Measurements from ENCODE around the gene PUS10.
A peak's percentile ranks its signal among the peaks of the same experiment; 100 is the strongest.
"Not testable (repeated sequence)": the region's sequence is repeated elsewhere in the genome, so short reads cannot be mapped to it uniquely, and the experiment has no call there.

Gene PUS10

GRCh38 chr2:61021228-61021660 is 3.2 kb upstream of the PUS10 start:
- DNase-seq (no peak), ATAC-seq (replicated peaks) (no peak)
- no peaks in the 10 kb centered on the region for H3K27me3 Mint-ChIP-seq
- H3K36me3 Mint-ChIP-seq: peaks cover 18 to 29% of the 10 kb centered on the region in 2 donors
- peaks cover 0 to 2% of the 10 kb centered on the region in 2 donors for H3K9me3 Mint-ChIP-seq
- H3K27ac Mint-ChIP-seq: no peak overlapping the region
- no peak overlapping the region for H3K4me3 Mint-ChIP-seq
- H3K4me1 Mint-ChIP-seq: peaks cover 4 to 24% of the 10 kb centered on the region in 2 donors

- peaks cover 0 to 21% of the 10 kb centered on the region in 2 donors for H3K4me1 Mint-ChIP-seq
- no peak for DNase-seq
- ATAC-seq (replicated peaks): no peak
- no peaks in the 10 kb centered on the region for H3K27me3 Mint-ChIP-seq
- peaks cover 0 to 2% of the 10 kb centered on the region in 2 donors for H3K9me3 Mint-ChIP-seq
- H3K27ac Mint-ChIP-seq: no peak overlapping the region
- H3K36me3 Mint-ChIP-seq: peaks cover 14 to 22% of the 10 kb centered on the region in 2 donors
- peak overlapping the region; percentile 32 to 39 for H3K4me3 Mint-ChIP-seq
Observed at GRCh38 chr2:61018798-61019197, 743 bp upstream of the PUS10 start.

DNA sequence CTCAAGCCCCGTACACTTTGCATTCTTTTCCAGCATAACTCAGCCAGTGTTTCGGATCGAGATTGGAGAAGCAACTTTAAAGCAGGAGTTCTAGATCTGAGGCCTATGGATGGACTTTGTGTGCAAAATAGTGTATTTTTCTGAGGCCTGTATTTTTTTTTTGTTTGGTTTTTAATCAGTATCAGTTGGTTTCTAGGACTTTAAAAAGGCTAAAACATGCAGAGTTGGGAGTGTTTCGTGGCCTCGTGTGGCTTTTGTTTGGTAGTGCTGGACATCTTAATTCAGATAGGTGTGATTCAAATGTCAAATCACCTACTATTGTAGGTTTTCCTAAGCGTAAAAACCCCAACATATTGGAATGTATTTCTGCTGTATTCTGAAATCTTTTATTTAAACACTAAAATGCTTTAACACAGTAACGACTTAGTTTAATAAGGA is 282 bp upstream of the PUS10 start:
- DNase-seq (no peak), ATAC-seq (replicated peaks) (no peak)
- Mint-ChIP-seq H3K27me3 (no peaks in the 10 kb centered on the region), H3K4me3 (peak overlapping the region; percentile 90 to 98), H3K4me1 (peaks cover 1 to 19% of the 10 kb centered on the region in 2 donors), H3K36me3 (peaks cover 14 to 18% of the 10 kb centered on the region in 2 donors), H3K27ac (peak overlapping the region; percentile 98), H3K9me3 (peaks cover 0 to 2% of the 10 kb centered on the region in 2 donors)

GRCh38 chr2:61017003-61017555 is 976 bp downstream of the PUS10 start:
- peak; percentile 78 to 83 for ATAC-seq (replicated peaks)
- Mint-ChIP-seq H3K27me3 (no peaks in the 10 kb centered on the region), H3K36me3 (peaks cover 9 to 14% of the 10 kb centered on the region in 2 donors), H3K27ac (peak overlapping the region; percentile 98), H3K4me1 (peaks cover 6 to 24% of the 10 kb centered on the region in 2 donors), H3K9me3 (no peaks in the 10 kb centered on the region), H3K4me3 (peak overlapping the region; percentile 90 to 98)
- peak; percentile 71 for DNase-seq

GRCh38 chr2:61016392-61017002 is 1.6 kb downstream of the PUS10 start:
- Mint-ChIP-seq H3K4me1 (peaks cover 6 to 24% of the 10 kb centered on the region in 2 donors), H3K36me3 (peaks cover 4 to 8% of the 10 kb centered on the region in 2 donors), H3K9me3 (no peaks in the 10 kb centered on the region), H3K27me3 (no peaks in the 10 kb centered on the region), H3K27ac (peak overlapping the region; percentile 98), H3K4me3 (peak overlapping the region; percentile 90 to 98)
- ATAC-seq (replicated peaks): peak; percentile 31 to 34
- no peak for DNase-seq

DNA sequence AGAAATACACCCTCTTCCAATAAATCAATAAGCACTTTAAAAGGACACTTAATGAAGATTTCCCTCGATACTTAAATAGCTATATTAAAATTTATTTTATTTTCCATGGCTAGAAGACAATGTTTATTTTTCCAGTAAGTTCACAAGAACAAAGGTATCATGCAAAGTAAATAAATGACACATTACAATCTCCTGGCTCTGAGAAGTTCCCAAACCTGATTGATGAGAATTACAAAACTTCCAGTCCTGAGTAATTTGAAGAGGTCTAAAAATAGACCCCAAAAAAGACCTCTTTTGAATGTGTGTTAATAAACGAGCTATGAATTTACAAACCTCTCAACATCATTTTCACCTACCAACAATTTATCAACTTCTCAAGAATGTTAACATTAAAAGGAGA is 2.1 kb downstream of the PUS10 start:
- DNase-seq: no peak
- H3K4me1 Mint-ChIP-seq: peaks cover 6 to 24% of the 10 kb centered on the region in 2 donors
- H3K27me3 Mint-ChIP-seq: no peaks in the 10 kb centered on the region
- no peak for ATAC-seq (replicated peaks)
- H3K36me3 Mint-ChIP-seq: peaks cover 2 to 4% of the 10 kb centered on the region in 2 donors
- H3K9me3 Mint-ChIP-seq: no peaks in the 10 kb centered on the region
- H3K4me3 Mint-ChIP-seq: peak overlapping the region; percentile 90 to 98
- H3K27ac Mint-ChIP-seq: no peak overlapping the region

GRCh38 chr2:61014763-61015162 is 3.3 kb downstream of the PUS10 start:
- DNase-seq: no peak
- Mint-ChIP-seq H3K36me3 (peaks cover 0 to 3% of the 10 kb centered on the region in 2 donors), H3K27me3 (no peaks in the 10 kb centered on the region), H3K27ac (peak overlapping the region; percentile 51), H3K4me1 (peaks cover 6 to 23% of the 10 kb centered on the region in 2 donors), H3K4me3 (no peak overlapping the region), H3K9me3 (no peaks in the 10 kb centered on the region)
- no peak for ATAC-seq (replicated peaks)

DNA sequence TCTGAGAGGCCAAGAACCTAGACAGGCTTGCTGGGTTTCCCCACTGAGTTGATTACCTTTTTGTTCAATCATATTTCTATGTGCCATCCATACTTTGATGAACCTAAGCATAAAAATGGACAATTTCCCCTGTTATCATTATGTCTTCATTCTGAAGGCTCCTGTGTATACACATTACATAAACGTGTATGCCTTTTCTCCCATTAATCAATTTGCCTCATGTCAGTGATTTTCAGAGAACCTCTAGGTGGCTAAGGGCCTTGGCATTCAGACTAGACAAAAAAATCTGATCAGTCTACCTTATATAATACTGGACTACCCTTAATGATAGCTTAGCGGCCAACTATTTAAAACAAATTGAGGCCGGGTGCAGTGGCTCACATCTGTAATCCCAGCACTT is 4.7 kb downstream of the PUS10 start:
- H3K4me3 Mint-ChIP-seq: no peak overlapping the region
- H3K4me1 Mint-ChIP-seq: peaks cover 6 to 15% of the 10 kb centered on the region in 2 donors
- DNase-seq (no peak), ATAC-seq (replicated peaks) (no peak)
- H3K27ac Mint-ChIP-seq: peak overlapping the region; percentile 37
- no peaks in the 10 kb centered on the region for H3K27me3 Mint-ChIP-seq
- peaks cover 0 to 3% of the 10 kb centered on the region in 2 donors for H3K36me3 Mint-ChIP-seq
- H3K9me3 Mint-ChIP-seq: no peaks in the 10 kb centered on the region

DNA sequence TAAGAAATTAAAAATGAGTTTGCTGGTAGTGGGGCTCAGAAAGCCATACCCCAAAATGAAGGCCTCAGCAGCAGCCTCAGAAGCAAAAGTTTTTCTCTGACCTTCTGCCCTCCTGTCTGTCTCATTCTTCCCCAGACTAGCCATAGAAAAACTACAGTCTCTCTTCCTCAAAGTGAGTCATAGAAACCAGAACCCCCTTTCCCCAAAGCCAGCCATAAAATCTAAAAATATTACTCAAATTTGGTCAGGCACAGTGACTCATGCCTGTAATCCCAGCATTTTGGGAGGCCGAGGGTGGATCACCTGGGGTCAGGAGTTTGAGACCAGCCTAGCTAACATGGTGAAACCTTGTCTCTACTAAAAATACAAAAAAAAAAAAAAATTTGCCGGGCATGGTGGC is 5.8 kb downstream of the PUS10 start:
- not testable (repeated sequence) for H3K27me3 Mint-ChIP-seq, DNase-seq, H3K9me3 Mint-ChIP-seq, H3K36me3 Mint-ChIP-seq
- Mint-ChIP-seq H3K27ac (peak overlapping the region; percentile 65), H3K4me3 (peak overlapping the region in 1 of 2 donors; percentile 44), H3K4me1 (peaks cover 6 to 10% of the 10 kb centered on the region in 2 donors)
- ATAC-seq (replicated peaks): peak; percentile 30 to 34

DNA sequence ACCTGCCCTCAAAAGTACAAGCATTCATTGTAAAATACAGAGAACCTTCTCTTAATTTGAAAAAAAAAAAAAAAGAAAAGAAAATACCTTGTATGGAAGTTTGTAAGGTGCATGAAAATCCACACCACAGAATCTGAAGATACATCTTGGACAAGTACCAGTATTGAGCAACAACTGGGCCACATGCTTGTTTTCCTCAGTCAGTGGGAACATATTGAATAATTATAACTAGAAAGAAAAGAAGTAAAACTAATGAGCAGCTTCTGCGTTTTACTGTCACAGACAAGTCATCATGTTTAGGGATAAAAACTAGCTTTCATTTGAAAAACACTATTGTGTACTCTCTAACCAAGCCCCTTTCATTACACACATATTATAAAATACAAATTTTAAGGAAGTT is 6.4 kb downstream of the PUS10 start:
- H3K4me3 Mint-ChIP-seq: no peak overlapping the region
- H3K9me3 Mint-ChIP-seq: no peaks in the 10 kb centered on the region
- H3K27ac Mint-ChIP-seq: no peak overlapping the region
- H3K36me3 Mint-ChIP-seq: peaks cover 0 to 3% of the 10 kb centered on the region in 2 donors
- H3K27me3 Mint-ChIP-seq: no peaks in the 10 kb centered on the region
- DNase-seq (no peak), ATAC-seq (replicated peaks) (no peak)
- peaks cover 6 to 10% of the 10 kb centered on the region in 2 donors for H3K4me1 Mint-ChIP-seq

GRCh38 chr2:61009355-61009754 is 8.7 kb downstream of the PUS10 start:
- no peaks in the 10 kb centered on the region for H3K27me3 Mint-ChIP-seq
- peaks cover 0 to 3% of the 10 kb centered on the region in 2 donors for H3K36me3 Mint-ChIP-seq
- peaks cover 6 to 10% of the 10 kb centered on the region in 2 donors for H3K4me1 Mint-ChIP-seq
- H3K27ac Mint-ChIP-seq: no peak overlapping the region
- H3K4me3 Mint-ChIP-seq: no peak overlapping the region
- no peaks in the 10 kb centered on the region for H3K9me3 Mint-ChIP-seq
- DNase-seq (no peak), ATAC-seq (replicated peaks) (no peak)

- DNase-seq (no peak), ATAC-seq (replicated peaks) (no peak)
- peaks cover 3 to 4% of the 10 kb centered on the region in 2 donors for H3K36me3 Mint-ChIP-seq
- H3K9me3 Mint-ChIP-seq: no peaks in the 10 kb centered on the region
- no peak overlapping the region for H3K4me3 Mint-ChIP-seq
- no peaks in the 10 kb centered on the region for H3K27me3 Mint-ChIP-seq
- H3K4me1 Mint-ChIP-seq: no peaks in the 10 kb centered on the region
- no peak overlapping the region for H3K27ac Mint-ChIP-seq
Observed at GRCh38 chr2:61006486-61007105, 11.5 kb downstream of the PUS10 start.

GRCh38 chr2:61005736-61006135 is 12.3 kb downstream of the PUS10 start:
- ATAC-seq (replicated peaks): no peak
- Mint-ChIP-seq H3K4me3 (no peak overlapping the region), H3K36me3 (peaks cover 3 to 4% of the 10 kb centered on the region in 2 donors), H3K27me3 (no peaks in the 10 kb centered on the region), H3K4me1 (no peaks in the 10 kb centered on the region), H3K9me3 (no peaks in the 10 kb centered on the region), H3K27ac (no peak overlapping the region)
- DNase-seq: no peak

- Mint-ChIP-seq H3K27ac (no peak overlapping the region), H3K9me3 (no peaks in the 10 kb centered on the region), H3K4me3 (no peak overlapping the region), H3K36me3 (peaks cover 9 to 25% of the 10 kb centered on the region in 2 donors), H3K4me1 (peaks cover 20 to 43% of the 10 kb centered on the region in 2 donors), H3K27me3 (no peaks in the 10 kb centered on the region)
- ATAC-seq (replicated peaks) (peak; percentile 83 to 84), DNase-seq (no peak)
Observed at GRCh38 chr2:60998628-60999545, 19.2 kb downstream of the PUS10 start.

Measured in stimulated activated naive B cell treated with anti-CD40 and anti-IgM and Interleukin-4, amounts not matched to agents 10 μg/mL and 1 μg/mL and 100 μg/mL, for 72 hours (primary cell).